Measurements from ENCODE around the gene GPC2. TPM values are rescaled to one million over a fixed set of nuclear protein-coding genes. Genes with fewer than 3 reads are reported as not detected.
"Not testable (repeated sequence)": the region's sequence is repeated elsewhere in the genome, so short reads cannot be mapped to it uniquely, and the experiment has no call there.

Gene GPC2
- total RNA-seq: 17.5 and 20.9 TPM in 2 replicates
- 9.2 and 10.7 TPM in 2 replicates for polyA plus RNA-seq
- 2.4 and 4.7 TPM in 2 replicates for polyA plus RNA-seq (2011; cell fraction: cytosol; rRNA removed)
- polyA plus RNA-seq (2011; cell fraction: nucleus; rRNA removed): 66.7 and 78.9 TPM in 2 replicates
- polyA plus RNA-seq (2012): 8.5 TPM in 2 replicates
- polyA minus RNA-seq: 6.0 and 7.7 TPM in 2 replicates
- 0.82 TPM for polyA minus RNA-seq (2011; cell fraction: cytosol; rRNA and poly(A)+ RNA removed)
- polyA minus RNA-seq (2011; cell fraction: nucleus; rRNA and poly(A)+ RNA removed): 18.7 and 20.9 TPM in 2 replicates
- Bru-seq, nascent RNA: percentile 45 among the genes with signal in this experiment
- percentile 68 among the genes with signal in this experiment for BruChase-seq, experiment 1, labeled RNA remaining after a 6-hour chase
- percentile 58 among the genes with signal in this experiment for BruChase-seq, experiment 2, labeled RNA remaining after a 2-hour chase
- long read RNA-seq, partial matches to known transcripts: 2 of 20 reads
- long read RNA-seq, other reads (novel, unspliced or antisense): 18 of 20 reads

GRCh38 chr7:100177045-100178001 is at the start of gene GPC2, which contains the start of gene STAG3:
Gene GPC2, minus strand, starts transcription at chr7:100177381. Its CDS starts 182 bp downstream, at chr7:100177199.
Gene STAG3, plus strand, starts transcription at chr7:100177918. Its CDS starts 2,639 bp downstream, at chr7:100180557.
- POLR2A ChIA-PET: interaction anchor here (0.6 to 0.9 kb wide), 5 partner anchors 11 to 159 kb away, joined by 3 to 5 read pairs (median 3); no protein-coding TSS in a partner anchor

DNA sequence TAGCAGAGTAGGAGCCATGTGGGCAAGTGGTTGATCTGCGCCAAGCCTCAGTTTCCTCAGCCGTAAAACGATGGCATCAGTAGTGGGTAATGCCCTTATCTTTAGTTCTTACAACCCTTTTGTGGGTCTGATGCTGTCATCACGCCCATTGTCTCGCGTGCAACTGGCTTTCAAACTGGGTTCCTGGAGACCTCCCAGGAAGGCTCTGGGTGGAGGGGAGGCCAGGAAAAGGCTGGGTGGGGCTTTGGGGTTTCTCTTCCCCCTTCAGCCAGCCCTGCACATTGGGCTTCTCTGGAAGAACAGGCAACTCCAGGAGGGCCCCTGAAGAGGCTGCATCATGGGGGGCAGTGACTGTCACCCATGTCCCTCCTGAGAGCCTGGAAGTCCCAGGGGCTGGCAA is 47.7 kb upstream of the GPC2 start:
- FAIRE-seq; H3K27me3 ChIP-seq (ENCODE audit: control insufficient read depth in 2 of 2, insufficient read depth in 2 of 2, low read length in 2 of 2); H3K9me3 ChIP-seq (replicated peaks; ENCODE audit: control insufficient read depth, insufficient read depth, low read length); DNase-seq (ENCODE audit: low read depth, low spot score); intact Hi-C loops (cut with micrococcal nuclease); H2AFZ ChIP-seq (ENCODE audit: low read depth, low read length); H4K20me1 ChIP-seq (replicated peaks; ENCODE audit: control insufficient read depth, extremely low read depth, insufficient read depth, low read length); H3K9ac ChIP-seq (replicated peaks; ENCODE audit: extremely low read depth, insufficient read depth, low read length); dilution Hi-C loops (cut with MboI; ENCODE audit: extremely low pct_ligation_motif_present, low sequenced_read_pairs); H3K4me1 ChIP-seq (ENCODE audit: control insufficient read depth, extremely low read depth, insufficient read depth, low read length); H3K27ac ChIP-seq (ENCODE audit: insufficient read depth, low read depth, low read length); H3K36me3 ChIP-seq (ENCODE audit: control insufficient read depth in 2 of 2, extremely low read depth in 1 of 2, insufficient read depth in 2 of 2, low read length in 2 of 2); CTCF ChIA-PET; H3K79me2 ChIP-seq (ENCODE audit: control insufficient read depth, insufficient read depth, low read length); POLR2A ChIA-PET; BruUV-seq (replicated peaks); H3K4me3 ChIP-seq (replicated peaks in 1 of 3; ENCODE audit: insufficient read depth in 1 of 3, low read depth in 1 of 3, low read length in 3 of 3); H3K9me1 ChIP-seq (replicated peaks; ENCODE audit: control insufficient read depth, extremely low read depth, insufficient read depth, low read length); H3K4me2 ChIP-seq (ENCODE audit: insufficient read depth, low read length): not testable (repeated sequence)

More at GRCh38 chr7:100177045-100178001, at the start of gene GPC2, which contains the start of gene STAG3:
- Histone ChIP-seq H3K4me1 (ENCODE audit: control insufficient read depth, extremely low read depth, insufficient read depth, low read length) (peaks cover 5% of the 10 kb centered on the region), H3K9me3 (replicated peaks; ENCODE audit: control insufficient read depth, insufficient read depth, low read length) (no peaks in the 10 kb centered on the region), H3K4me2 (ENCODE audit: insufficient read depth, low read length) (peak within 1 kb of the TSS; percentile 89), H4K20me1 (replicated peaks; ENCODE audit: control insufficient read depth, extremely low read depth, insufficient read depth, low read length) (no peaks in the 10 kb centered on the region), H2AFZ (ENCODE audit: low read depth, low read length) (peak within 1 kb of the TSS; percentile 99), H3K9me1 (replicated peaks; ENCODE audit: control insufficient read depth, extremely low read depth, insufficient read depth, low read length) (no peaks in the 10 kb centered on the region), H3K4me3 (replicated peaks in 1 of 3; ENCODE audit: insufficient read depth in 1 of 3, low read depth in 1 of 3, low read length in 3 of 3) (peak within 1 kb of the TSS; percentile 76 to 99 (median 91)), H3K27me3 (ENCODE audit: control insufficient read depth in 2 of 2, insufficient read depth in 2 of 2, low read length in 2 of 2) (peaks cover 2 to 5% of the 10 kb centered on the region in 2 experiments), H3K27ac (ENCODE audit: insufficient read depth, low read depth, low read length) (peak within 1 kb of the TSS; percentile 47), H3K79me2 (ENCODE audit: control insufficient read depth, insufficient read depth, low read length) (peaks cover 4% of the 10 kb centered on the region), H3K9ac (replicated peaks; ENCODE audit: extremely low read depth, insufficient read depth, low read length) (peak within 1 kb of the TSS; percentile 92), H3K36me3 (ENCODE audit: control insufficient read depth in 2 of 2, extremely low read depth in 1 of 2, insufficient read depth in 2 of 2, low read length in 2 of 2) (peaks cover 0 to 3% of the 10 kb centered on the region in 2 experiments)
- dilution Hi-C loops (cut with MboI; ENCODE audit: extremely low pct_ligation_motif_present, low sequenced_read_pairs): no loop called here
- BruUV-seq (replicated peaks): no TSS peak
- FAIRE-seq (peak; percentile 99), DNase-seq (ENCODE audit: low read depth, low spot score) (peak; percentile 99)
- CTCF ChIA-PET: interaction anchor here (0.7 to 1.9 kb wide), 4 partner anchors 11 to 14 kb away, joined by 3 to 17 read pairs (median 6); partner anchors contain the start of gene GAL3ST4
- intact Hi-C loops (cut with micrococcal nuclease): loop anchor here (1.0 to 2.0 kb wide), 2 partner anchors 19 to 77 kb away; partner anchors contain the start of genes AP4M1, MCM7 and TRAPPC14
- TF ChIP-seq MAX (IDR thresholded peaks at IDR 0.05; ENCODE audit: insufficient read depth, insufficient read length) (peak; percentile 92), POLR2A (IDR thresholded peaks at IDR 0.05; ENCODE audit: low read depth, low read length) (peak; percentile 85), FOS (IDR thresholded peaks at IDR 0.05; ENCODE audit: borderline replicate concordance, insufficient read depth, low read length) (no peak), JUN (IDR thresholded peaks at IDR 0.05; ENCODE audit: borderline replicate concordance, insufficient read depth, insufficient read length, low read depth) (no peak), GATA2 (IDR thresholded peaks at IDR 0.05; ENCODE audit: insufficient read depth, insufficient read length, low read depth, low read length) (no peak), POLR2AphosphoS5 (IDR thresholded peaks at IDR 0.05; ENCODE audit: insufficient read depth, low read depth, low read length) (peak; percentile 60), MYC (IDR thresholded peaks at IDR 0.05; ENCODE audit: low read depth, low read length) (peak; percentile 69), EZH2 (IDR thresholded peaks at IDR 0.05; ENCODE audit: borderline replicate concordance, low read depth, low read length, severe bottlenecking) (no peak)
- TF ChIP-seq, protein P1, sequence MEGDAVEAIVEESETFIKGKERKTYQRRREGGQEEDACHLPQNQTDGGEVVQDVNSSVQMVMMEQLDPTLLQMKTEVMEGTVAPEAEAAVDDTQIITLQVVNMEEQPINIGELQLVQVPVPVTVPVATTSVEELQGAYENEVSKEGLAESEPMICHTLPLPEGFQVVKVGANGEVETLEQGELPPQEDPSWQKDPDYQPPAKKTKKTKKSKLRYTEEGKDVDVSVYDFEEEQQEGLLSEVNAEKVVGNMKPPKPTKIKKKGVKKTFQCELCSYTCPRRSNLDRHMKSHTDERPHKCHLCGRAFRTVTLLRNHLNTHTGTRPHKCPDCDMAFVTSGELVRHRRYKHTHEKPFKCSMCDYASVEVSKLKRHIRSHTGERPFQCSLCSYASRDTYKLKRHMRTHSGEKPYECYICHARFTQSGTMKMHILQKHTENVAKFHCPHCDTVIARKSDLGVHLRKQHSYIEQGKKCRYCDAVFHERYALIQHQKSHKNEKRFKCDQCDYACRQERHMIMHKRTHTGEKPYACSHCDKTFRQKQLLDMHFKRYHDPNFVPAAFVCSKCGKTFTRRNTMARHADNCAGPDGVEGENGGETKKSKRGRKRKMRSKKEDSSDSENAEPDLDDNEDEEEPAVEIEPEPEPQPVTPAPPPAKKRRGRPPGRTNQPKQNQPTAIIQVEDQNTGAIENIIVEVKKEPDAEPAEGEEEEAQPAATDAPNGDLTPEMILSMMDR (IDR thresholded peaks at IDR 0.05; ENCODE audit: extremely low read depth in 1 of 2, insufficient read depth in 1 of 2, low read depth in 1 of 2, low read length in 2 of 2): no peak
